HEK293 (cell line): ENCODE results near the gene JOSD2.

ENCODE experiments used
- CTCF ChIA-PET: fragments of 350-600 bp; formaldehyde crosslinking; extraction: SDS; loops from one replicate; lab custom pipeline; 2021; ENCODE audit warnings: antibody characterized with exemption; lab: Yijun Ruan, JAX
- POLR2A ChIA-PET: fragments of 300-600 bp; formaldehyde crosslinking; extraction: SDS; loops from one replicate; lab custom pipeline; 2020; ENCODE audit warnings: antibody characterized with exemption, inconsistent platforms; lab: Yijun Ruan, JAX
- H3K27ac ChIP-seq: fragments of 200-500 bp; sonication (Bioruptor generic); 2 replicates; pipeline ENCODE4 v1.5.1; 2014; ENCODE audit warnings: low read depth, low read length, control low read depth, inconsistent platforms; ENCODE audit errors: extremely low read depth
- H3K36me3 ChIP-seq, 2 experiments: fragments of 200-500 bp in 1 of 2; sonication (Bioruptor generic) in 1 of 2; 1 replicate in 1 of 2; 2 replicates in 1 of 2; pipeline ENCODE4 v1.5.1; 2014 to 2017; ENCODE audit warnings: inconsistent platforms in 2 of 2, low read length in 2 of 2; ENCODE audit not compliant: control insufficient read depth in 2 of 2, insufficient read depth in 1 of 2
- H3K4me1 ChIP-seq: fragments of 200-500 bp; sonication (Bioruptor generic); 2 replicates; pipeline ENCODE4 v1.5.1; 2014; ENCODE audit warnings: mild to moderate bottlenecking, low read length, inconsistent platforms; ENCODE audit not compliant: control insufficient read depth, insufficient read depth
- H3K4me3 ChIP-seq: 2 replicates; pipeline ENCODE4 v1.5.1; 2011; ENCODE audit warnings: low read depth, mild to moderate bottlenecking, control low read depth, low read length, moderate library complexity
- H3K9me3 ChIP-seq: fragments of 200-500 bp; sonication (Bioruptor generic); 2 replicates; pipeline ENCODE4 v1.5.1; 2014; ENCODE audit warnings: low read depth, low read length, inconsistent platforms; ENCODE audit not compliant: control insufficient read depth, insufficient read depth
- BCL11A ChIP-seq: fragments of 450-650 bp; formaldehyde crosslinking; IDR thresholded peaks from 2 replicates; pipeline ENCODE4 v1.5.1; 2016; ENCODE audit warnings: low read depth, missing biosample characterization, missing genetic modification characterization
- GLIS2 ChIP-seq: fragments of 450-650 bp; formaldehyde crosslinking; IDR thresholded peaks from 2 replicates; pipeline ENCODE4 v1.5.1; 2016; ENCODE audit warnings: missing biosample characterization, missing genetic modification characterization
- HOXD13 ChIP-seq: sonication (generic); formaldehyde crosslinking; IDR thresholded peaks from 2 replicates; pipeline ENCODE4 v1.8.0; 2022; ENCODE audit warnings: missing genetic modification reagents, borderline replicate concordance
- KLF1 ChIP-seq: fragments of 450-650 bp; formaldehyde crosslinking; IDR thresholded peaks from 2 replicates; pipeline ENCODE4 v1.5.1; 2016; ENCODE audit warnings: missing biosample characterization, missing genetic modification characterization
- MYNN ChIP-seq: fragments of 450-650 bp; formaldehyde crosslinking; IDR thresholded peaks from 2 replicates; pipeline ENCODE4 v1.5.1; 2016; ENCODE audit warnings: missing biosample characterization, missing genetic modification characterization, borderline replicate concordance
- PRDM2 ChIP-seq: fragments of 450-650 bp; formaldehyde crosslinking; IDR thresholded peaks from 2 replicates; pipeline ENCODE4 v1.5.1; 2016; ENCODE audit warnings: missing biosample characterization, missing genetic modification characterization, borderline replicate concordance
- SALL2 ChIP-seq: fragments of 450-650 bp; formaldehyde crosslinking; IDR thresholded peaks from 2 replicates; pipeline ENCODE4 v1.5.0; 2017; ENCODE audit warnings: missing biosample characterization, mild to moderate bottlenecking, missing genetic modification characterization, borderline replicate concordance
- ZBTB48 ChIP-seq: fragments of 450-650 bp; formaldehyde crosslinking; IDR thresholded peaks from 2 replicates; pipeline ENCODE4 v1.5.1; 2016; ENCODE audit warnings: missing biosample characterization, missing genetic modification characterization
- ZFHX2 ChIP-seq: fragments of 450-650 bp; formaldehyde crosslinking; conservative IDR thresholded peaks from 2 replicates; pipeline ENCODE4 v1.5.1; 2016; ENCODE audit warnings: missing biosample characterization, missing genetic modification characterization
- ZNF10 ChIP-seq: fragments of 450-650 bp; formaldehyde crosslinking; IDR thresholded peaks from 2 replicates; pipeline ENCODE4 v1.5.1; 2017; ENCODE audit warnings: missing biosample characterization, missing genetic modification characterization
- ZNF202 ChIP-seq: fragments of 450-650 bp; formaldehyde crosslinking; IDR thresholded peaks from 2 replicates; pipeline ENCODE4 v1.5.1; 2016; ENCODE audit warnings: missing biosample characterization, missing genetic modification characterization, borderline replicate concordance
- ZNF211 ChIP-seq: fragments of 450-650 bp; formaldehyde crosslinking; IDR thresholded peaks from 2 replicates; pipeline ENCODE4 v1.5.1; 2016; ENCODE audit warnings: low read depth, missing biosample characterization, missing genetic modification characterization
- ZNF23 ChIP-seq: fragments of 450-650 bp; formaldehyde crosslinking; IDR thresholded peaks from 2 replicates; pipeline ENCODE4 v1.5.1; 2016; ENCODE audit warnings: missing biosample characterization, missing genetic modification characterization, borderline replicate concordance
- ZNF239 ChIP-seq: fragments of 450-650 bp; formaldehyde crosslinking; IDR thresholded peaks from 2 replicates; pipeline ENCODE4 v1.5.1; 2016; ENCODE audit warnings: missing biosample characterization, missing genetic modification characterization
- ZNF280C ChIP-seq: fragments of 450-650 bp; formaldehyde crosslinking; IDR thresholded peaks from 2 replicates; pipeline ENCODE4 v1.5.1; 2016; ENCODE audit warnings: missing biosample characterization, missing genetic modification characterization
- ZNF335 ChIP-seq: fragments of 450-650 bp; formaldehyde crosslinking; conservative IDR thresholded peaks from 2 replicates; pipeline ENCODE4 v1.5.1; 2016; ENCODE audit warnings: missing biosample characterization, missing genetic modification characterization
- ZNF433 ChIP-seq: fragments of 450-650 bp; formaldehyde crosslinking; IDR thresholded peaks from 2 replicates; pipeline ENCODE4 v1.5.1; 2016; ENCODE audit warnings: missing biosample characterization, missing genetic modification characterization, low read depth
- ZNF692 ChIP-seq: fragments of 450-650 bp; formaldehyde crosslinking; IDR thresholded peaks from 2 replicates; pipeline ENCODE4 v1.5.1; 2016; ENCODE audit warnings: missing biosample characterization, missing genetic modification characterization
- ZNF830 ChIP-seq: fragments of 450-650 bp; IDR thresholded peaks from 2 replicates; pipeline ENCODE4 v1.5.0; 2018; ENCODE audit warnings: missing biosample characterization, missing genetic modification characterization, low read depth, mild to moderate bottlenecking, moderate library complexity
- TF ChIP-seq, protein P1 (sequence below): fragments of 450-650 bp; formaldehyde crosslinking; IDR thresholded peaks from 2 replicates; pipeline ENCODE4 v1.5.1; 2016; ENCODE audit warnings: missing biosample characterization, missing genetic modification characterization

Gene JOSD2

DNA sequence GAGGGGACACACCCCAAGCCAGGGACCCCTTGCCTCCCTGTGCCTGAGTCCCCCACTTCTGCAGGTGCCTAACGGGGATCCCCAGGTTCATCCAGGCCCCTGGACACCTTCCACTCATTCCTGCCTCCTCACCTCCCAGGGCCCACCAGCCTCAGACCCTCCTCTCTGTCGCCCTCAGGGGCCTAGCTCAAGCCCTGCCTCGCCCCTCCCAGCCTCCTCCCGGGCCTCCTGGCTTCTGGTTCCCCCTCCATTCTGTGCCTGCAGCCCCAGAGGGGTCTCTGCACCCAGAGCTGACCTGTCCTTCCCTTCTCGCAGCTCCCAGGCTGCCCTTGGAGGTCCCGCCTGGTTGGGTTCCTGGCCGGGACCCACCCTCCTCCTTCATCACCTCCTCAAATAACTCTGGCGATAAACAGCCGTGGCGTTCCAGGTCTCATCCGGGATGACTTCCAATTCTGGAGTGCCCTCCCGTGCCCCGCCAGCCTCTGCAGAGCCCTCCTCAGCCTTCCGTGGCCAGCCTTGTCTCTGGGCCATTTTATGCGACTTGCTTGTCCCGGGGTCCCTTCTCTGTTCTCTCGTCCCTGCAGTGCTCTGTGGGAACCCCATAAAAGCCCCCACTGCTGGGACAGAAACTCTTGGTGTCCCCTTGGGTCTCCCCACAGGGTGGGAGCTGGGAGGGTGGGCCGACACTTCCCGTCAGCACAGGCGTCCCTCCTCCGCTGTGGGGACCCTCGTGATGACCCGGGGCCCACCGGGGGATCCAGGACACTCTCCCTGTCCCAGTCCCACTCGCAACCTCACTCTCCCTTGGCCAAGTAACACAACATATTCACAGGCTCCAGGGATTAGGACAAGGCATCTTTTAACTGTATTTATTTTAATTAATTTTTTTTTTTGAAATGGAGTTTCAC, 9.2 kb downstream of the JOSD2 start (continued):
- TF ChIP-seq ZNF10 = no peak
- no peak for TF ChIP-seq ZBTB48 (tag by site-specific recombination)
- TF ChIP-seq KLF1 (tag by site-specific recombination) = peak; percentile 54; the same call in 1 of the 2 replicates
- TF ChIP-seq ZNF239 = no peak
- TF ChIP-seq SALL2 = no peak
- no peak for TF ChIP-seq MYNN (tag by site-specific recombination)
- TF ChIP-seq ZNF202 (tag by site-specific recombination) = no peak
- TF ChIP-seq PRDM2 (tag by site-specific recombination) = no peak
- peak; percentile 34; the same call in 1 of the 2 replicates for TF ChIP-seq GLIS2
- no peak for TF ChIP-seq ZNF830 (tag by site-specific recombination)
- no peak for TF ChIP-seq ZNF433
- TF ChIP-seq ZNF692 (tag by site-specific recombination) = peak; percentile 20; the same call in 1 of the 2 replicates
- TF ChIP-seq ZNF280C (tag by site-specific recombination) = no peak
- TF ChIP-seq ZNF211 (tag by site-specific recombination) = no peak
- TF ChIP-seq ZNF23 (tag by site-specific recombination) = no peak

- POLR2A ChIA-PET = interaction anchor here (1.0 kb wide), 1 partner anchor 10 kb away, joined by 4 read pairs; the partner anchor contains the start of gene JOSD2
- CTCF ChIA-PET = interaction anchor here (0.6 to 2.3 kb wide), 2 partner anchors 22 to 58 kb away, joined by 6 to 7 read pairs; no protein-coding TSS in a partner anchor
Measured at GRCh38 chr19:50501186-50501567, 9.8 kb downstream of the JOSD2 start.

More at GRCh38 chr19:50501186-50501567, 9.8 kb downstream of the JOSD2 start:
- no peaks in the 10 kb centered on the region; a peak in 1 of 3 replicates for H3K36me3 ChIP-seq
- peaks cover 7% of the 10 kb centered on the region for H3K4me1 ChIP-seq
- H3K4me3 ChIP-seq = no peak overlapping the region
- no peak overlapping the region for H3K27ac ChIP-seq
- H3K9me3 ChIP-seq = no peaks in the 10 kb centered on the region
- TF ChIP-seq BCL11A (tag by site-specific recombination) (peak; percentile 24; the same call in 1 of the 2 replicates), ZNF335 (tag by site-specific recombination) (0 out of 2 replicates have a peak, but pooled peaks have one; percentile 16), HOXD13 (0 out of 2 replicates have a peak, but pooled peaks have one; percentile 13), ZFHX2 (peak; percentile 35; the same call in 1 of the 2 replicates)
- TF ChIP-seq, protein P1, sequence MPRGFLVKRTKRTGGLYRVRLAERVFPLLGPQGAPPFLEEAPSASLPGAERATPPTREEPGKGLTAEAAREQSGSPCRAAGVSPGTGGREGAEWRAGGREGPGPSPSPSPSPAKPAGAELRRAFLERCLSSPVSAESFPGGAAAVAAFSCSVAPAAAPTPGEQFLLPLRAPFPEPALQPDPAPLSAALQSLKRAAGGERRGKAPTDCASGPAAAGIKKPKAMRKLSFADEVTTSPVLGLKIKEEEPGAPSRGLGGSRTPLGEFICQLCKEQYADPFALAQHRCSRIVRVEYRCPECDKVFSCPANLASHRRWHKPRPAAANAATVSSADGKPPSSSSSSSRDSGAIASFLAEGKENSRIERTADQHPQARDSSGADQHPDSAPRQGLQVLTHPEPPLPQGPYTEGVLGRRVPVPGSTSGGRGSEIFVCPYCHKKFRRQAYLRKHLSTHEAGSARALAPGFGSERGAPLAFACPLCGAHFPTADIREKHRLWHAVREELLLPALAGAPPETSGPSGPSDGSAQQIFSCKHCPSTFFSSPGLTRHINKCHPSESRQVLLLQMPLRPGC (tag by site-specific recombination) = no peak
- TF ChIP-seq, all 188 proteins: peak for 4
